IPS-20b (cell line): ENCODE results near the gene ADAMTS18.

Experiments used
- H3K27ac ChIP-seq: one replicate; pipeline ENCODE4 v1.5.1; 2013; ENCODE audit warnings: low read length
- H3K27me3 ChIP-seq: 2 replicates; pipeline ENCODE4 v1.6.1; 2013; ENCODE audit warnings: mild to moderate bottlenecking, low read length, inconsistent platforms; ENCODE audit not compliant: insufficient read depth
- H3K36me3 ChIP-seq: 2 replicates; pipeline ENCODE4 v1.6.1; 2013; ENCODE audit warnings: low read depth, mild to moderate bottlenecking, inconsistent platforms, low read length, moderate library complexity; ENCODE audit not compliant: insufficient read depth
- H3K4me1 ChIP-seq: 2 replicates; pipeline ENCODE4 v1.6.1; 2013; ENCODE audit warnings: mild to moderate bottlenecking, control low read depth, inconsistent platforms, low read length, moderate library complexity; ENCODE audit not compliant: insufficient read depth
- H3K4me3 ChIP-seq: 2 replicates; pipeline ENCODE4 v1.5.1; 2013; ENCODE audit warnings: mild to moderate bottlenecking, low read length, inconsistent platforms
- H3K9ac ChIP-seq: 2 replicates; pipeline ENCODE4 v1.6.1; 2013; ENCODE audit warnings: low read depth, mild to moderate bottlenecking, inconsistent platforms, low read length, moderate library complexity
- H3K9me3 ChIP-seq: 2 replicates; pipeline ENCODE4 v1.6.1; 2013; ENCODE audit warnings: mild to moderate bottlenecking, low read depth, low read length, inconsistent platforms; ENCODE audit not compliant: insufficient read depth

ADAMTS18 gene

DNA sequence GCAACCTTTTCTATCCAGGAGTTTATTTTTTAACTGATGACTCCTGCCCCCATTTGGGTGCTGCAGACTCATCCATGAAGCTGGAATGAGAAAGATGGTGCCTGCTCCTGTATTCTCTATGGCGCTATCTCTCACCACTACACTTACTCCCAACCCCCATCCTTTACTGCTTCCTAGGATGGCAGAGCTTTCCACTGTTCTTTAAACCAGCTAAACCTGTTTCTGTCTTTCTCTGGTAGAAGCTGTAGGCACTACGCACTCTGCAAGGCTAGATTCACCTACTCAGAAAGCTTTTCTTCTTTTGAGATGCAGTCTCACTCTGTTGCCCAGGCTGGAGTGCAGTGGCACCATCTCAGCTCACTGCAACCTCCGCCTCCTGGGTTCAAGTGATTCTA lies 47.0 kb downstream of the ADAMTS18 start:
- no peaks in the 10 kb centered on the region for H3K36me3 ChIP-seq
- H3K4me1 ChIP-seq = peaks cover 4% of the 10 kb centered on the region
- H3K9me3 ChIP-seq = no peaks in the 10 kb centered on the region
- H3K27ac ChIP-seq = no peak overlapping the region
- H3K9ac ChIP-seq = no peak overlapping the region
- no peaks in the 10 kb centered on the region for H3K27me3 ChIP-seq
- peak overlapping the region; percentile 27; the same call in 1 of the 2 replicates for H3K4me3 ChIP-seq

DNA sequence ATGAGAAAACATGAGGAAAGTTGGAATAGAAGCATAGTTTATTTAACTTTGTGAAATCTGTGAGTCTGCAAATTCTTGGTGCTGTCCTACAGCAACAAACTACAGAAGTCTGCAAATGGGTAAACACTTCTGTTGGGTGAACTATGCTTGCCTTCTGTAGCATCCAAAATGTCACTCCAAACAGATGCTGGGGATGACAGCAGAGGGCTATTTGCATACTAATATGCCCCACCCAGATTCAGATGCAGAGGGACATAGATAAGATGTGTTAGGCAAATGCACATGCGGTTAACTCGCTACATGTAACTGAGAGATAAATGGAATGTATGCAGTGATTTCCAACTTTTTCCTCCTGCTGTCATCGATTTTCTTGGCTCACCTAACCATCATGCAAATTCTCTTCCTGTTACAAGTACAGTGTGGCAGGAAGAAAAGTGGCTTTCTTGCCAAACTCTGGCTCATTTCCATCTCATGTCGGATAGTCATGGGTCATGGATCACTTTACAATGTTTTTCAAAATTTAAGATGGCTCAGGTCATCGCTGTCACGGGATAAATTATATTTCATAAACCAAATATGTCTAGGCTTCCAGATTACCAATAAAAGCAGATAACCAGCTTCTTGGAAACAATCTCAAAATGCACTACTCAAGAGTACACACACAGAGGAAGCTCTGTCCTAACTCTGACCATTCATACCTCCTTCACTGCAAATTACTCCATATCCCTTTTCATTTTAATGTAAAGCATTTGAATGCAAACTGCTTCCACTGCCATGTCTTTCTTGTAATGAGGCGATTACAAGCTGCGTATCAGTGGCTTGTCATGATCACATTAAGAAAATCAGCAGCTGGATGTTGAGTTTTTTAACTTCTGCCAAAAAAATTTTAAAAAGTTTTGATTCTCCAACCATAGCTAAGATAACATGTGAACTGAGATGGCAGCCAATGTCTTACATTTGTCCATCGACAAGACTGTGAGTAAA lies 47.7 kb downstream of the ADAMTS18 start:
- H3K36me3 ChIP-seq = no peaks in the 10 kb centered on the region
- no peak overlapping the region for H3K27ac ChIP-seq

DNA sequence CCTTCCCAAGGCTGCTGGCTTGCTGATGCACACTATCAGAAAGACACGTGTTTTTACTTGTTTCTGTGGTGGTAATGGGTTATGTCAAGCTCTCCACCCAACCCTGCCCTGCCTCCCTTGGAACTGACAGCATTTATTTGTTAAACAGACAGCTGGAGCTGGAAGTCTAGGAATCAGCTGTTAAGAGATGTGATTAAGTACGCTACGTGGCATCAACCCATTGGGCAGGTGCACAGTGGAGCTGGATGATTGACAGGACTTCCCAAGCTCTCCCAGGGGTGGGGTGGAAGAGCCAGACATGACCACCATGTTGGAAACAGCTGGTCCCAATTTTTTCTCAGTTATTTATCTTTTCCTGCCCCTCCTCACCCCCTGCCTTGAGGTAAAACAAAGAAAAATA lies 49.4 kb downstream of the ADAMTS18 start:
- H3K9ac ChIP-seq = no peak overlapping the region
- H3K4me3 ChIP-seq = no peak overlapping the region
- H3K9me3 ChIP-seq = no peaks in the 10 kb centered on the region
- H3K27ac ChIP-seq = no peak overlapping the region
- peaks cover 4% of the 10 kb centered on the region for H3K4me1 ChIP-seq
- H3K27me3 ChIP-seq = no peaks in the 10 kb centered on the region
- no peaks in the 10 kb centered on the region for H3K36me3 ChIP-seq

More for the DNA sequence above, 47.7 kb downstream of the ADAMTS18 start:
- peaks cover 4% of the 10 kb centered on the region for H3K4me1 ChIP-seq
- H3K4me3 ChIP-seq = peak overlapping the region; percentile 27; the same call in 1 of the 2 replicates
- no peaks in the 10 kb centered on the region for H3K27me3 ChIP-seq
- no peak overlapping the region for H3K9ac ChIP-seq
- H3K9me3 ChIP-seq = no peaks in the 10 kb centered on the region

DNA sequence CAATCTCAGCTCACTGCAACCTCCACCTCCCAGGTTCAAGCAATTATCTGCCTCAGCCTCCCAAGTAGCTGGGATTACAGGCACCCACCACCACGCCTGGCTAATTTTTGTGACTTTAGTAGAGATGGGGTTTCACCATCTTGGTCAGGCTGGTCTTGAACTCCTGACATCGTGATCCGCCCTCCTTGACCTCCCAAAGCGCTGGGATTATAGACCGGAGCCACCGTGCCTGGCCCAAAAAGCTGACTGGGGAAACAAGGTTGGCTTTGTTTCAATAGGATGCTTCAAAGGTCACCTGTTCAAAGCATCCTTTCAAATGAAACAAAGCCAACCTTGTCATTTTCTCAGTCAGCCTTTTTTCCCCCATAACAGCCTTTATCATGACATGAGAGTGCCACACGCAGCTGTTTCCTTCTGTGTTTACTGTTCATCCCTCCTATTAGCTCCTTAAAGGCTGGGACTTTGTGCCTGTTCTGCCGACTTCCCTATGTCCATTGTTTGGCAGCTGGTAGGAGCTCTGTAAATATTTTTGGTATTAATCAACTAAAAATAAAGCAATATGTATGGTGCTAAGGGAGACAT lies 51.1 kb downstream of the ADAMTS18 start:
- H3K4me3 ChIP-seq = no peak overlapping the region
- no peak overlapping the region for H3K27ac ChIP-seq
- no peak overlapping the region for H3K9ac ChIP-seq
- no peaks in the 10 kb centered on the region for H3K27me3 ChIP-seq
- H3K9me3 ChIP-seq = no peaks in the 10 kb centered on the region
- H3K4me1 ChIP-seq = peaks cover 4% of the 10 kb centered on the region
- H3K36me3 ChIP-seq = no peaks in the 10 kb centered on the region

DNA sequence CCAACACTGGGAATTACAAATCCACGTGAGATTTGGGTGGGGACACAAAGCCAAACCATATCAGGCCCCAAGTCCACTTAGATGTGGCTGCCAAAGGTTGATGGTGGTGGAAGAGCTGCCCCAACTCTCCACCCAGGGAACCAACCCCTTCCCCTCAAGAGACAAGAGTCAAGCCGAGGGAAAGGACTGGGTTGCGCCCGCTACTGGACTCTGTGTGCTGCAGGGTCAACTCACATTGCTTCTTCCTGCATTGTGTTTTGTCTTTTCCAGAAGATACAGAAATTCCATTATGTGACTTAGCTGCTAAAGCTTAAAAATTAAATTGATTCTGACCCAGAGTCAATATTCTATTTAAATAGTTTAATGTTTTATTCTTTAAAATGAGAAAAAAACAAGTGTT lies 58.5 kb downstream of the ADAMTS18 start:
- H3K36me3 ChIP-seq = no peaks in the 10 kb centered on the region
- H3K4me3 ChIP-seq = no peak overlapping the region
- H3K4me1 ChIP-seq = peaks cover 12% of the 10 kb centered on the region; the same call in 1 of the 2 replicates
- H3K27me3 ChIP-seq = no peaks in the 10 kb centered on the region
- no peak overlapping the region for H3K27ac ChIP-seq
- no peak overlapping the region for H3K9ac ChIP-seq
- no peaks in the 10 kb centered on the region for H3K9me3 ChIP-seq

DNA sequence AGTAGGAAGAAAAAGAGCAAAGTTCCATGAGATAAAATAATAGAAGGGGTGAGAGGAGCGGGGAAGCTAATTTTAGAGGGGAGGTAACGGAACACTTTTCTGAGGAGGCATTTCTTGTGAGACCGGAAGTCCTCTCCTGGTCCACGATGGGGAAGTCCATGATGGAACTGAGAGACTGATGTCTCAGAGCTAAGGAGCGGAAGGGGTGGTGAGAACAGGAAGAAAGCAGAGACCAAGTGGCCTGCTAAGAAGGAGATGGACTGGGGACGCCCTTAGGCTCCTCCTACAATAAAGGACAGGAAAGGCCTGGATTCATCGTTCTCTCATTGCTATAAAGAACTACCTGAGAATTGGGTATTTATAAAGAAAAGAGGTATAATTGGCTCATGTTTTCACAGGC lies 59.4 kb downstream of the ADAMTS18 start:
- H3K27ac ChIP-seq = no peak overlapping the region
- H3K4me3 ChIP-seq = no peak overlapping the region

DNA sequence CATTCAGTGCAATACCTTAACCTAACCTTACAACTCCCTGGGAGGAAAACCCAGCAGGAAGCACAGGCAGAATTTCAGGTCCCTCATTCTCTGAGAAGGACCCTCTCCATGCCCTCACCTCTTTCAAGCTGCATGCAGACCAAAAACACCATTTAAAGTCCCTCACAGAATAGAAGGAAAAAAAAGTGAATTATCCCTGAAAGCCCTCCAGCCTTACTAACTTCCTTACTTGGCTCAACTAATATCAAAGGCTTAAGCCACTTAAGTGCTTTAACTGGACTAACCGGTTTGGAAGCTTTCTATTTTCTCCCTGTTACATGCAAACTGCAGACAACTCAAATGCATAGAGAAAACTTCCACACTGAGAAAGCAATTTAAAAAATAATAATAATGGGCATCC lies 60.5 kb downstream of the ADAMTS18 start:
- H3K9me3 ChIP-seq = no peaks in the 10 kb centered on the region
- peaks cover 12% of the 10 kb centered on the region; the same call in 1 of the 2 replicates for H3K4me1 ChIP-seq
- no peaks in the 10 kb centered on the region for H3K36me3 ChIP-seq
- H3K27me3 ChIP-seq = no peaks in the 10 kb centered on the region
- no peak overlapping the region for H3K9ac ChIP-seq
- no peak overlapping the region for H3K27ac ChIP-seq
- no peak overlapping the region for H3K4me3 ChIP-seq

More for the DNA sequence above, 59.4 kb downstream of the ADAMTS18 start:
- H3K9me3 ChIP-seq = no peaks in the 10 kb centered on the region
- no peak overlapping the region for H3K9ac ChIP-seq
- H3K36me3 ChIP-seq = no peaks in the 10 kb centered on the region
- H3K27me3 ChIP-seq = no peaks in the 10 kb centered on the region
- H3K4me1 ChIP-seq = peaks cover 12% of the 10 kb centered on the region; the same call in 1 of the 2 replicates

DNA sequence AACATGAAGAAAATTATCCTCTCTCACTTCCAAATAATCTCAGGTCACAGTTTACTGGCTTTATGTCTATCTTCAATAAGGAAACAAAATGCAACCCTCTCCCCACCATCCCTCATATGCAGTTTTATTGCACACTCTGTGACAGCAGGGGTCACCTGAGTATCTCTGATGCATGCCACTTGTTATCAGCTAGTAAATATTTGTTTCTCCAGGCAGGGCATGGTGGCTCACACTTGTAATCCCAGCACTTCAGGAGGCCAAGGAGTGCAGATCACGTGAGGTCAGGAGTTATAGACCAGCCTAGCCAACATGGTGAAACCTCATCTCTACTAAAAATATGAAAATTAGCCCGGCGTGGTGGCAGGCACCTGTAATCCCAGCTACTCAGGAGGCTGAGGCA lies 61.1 kb downstream of the ADAMTS18 start:
- Histone ChIP-seq H3K4me3 (no peak overlapping the region), H3K9ac (no peak overlapping the region), H3K27me3 (no peaks in the 10 kb centered on the region), H3K4me1 (peaks cover 12% of the 10 kb centered on the region; the same call in 1 of the 2 replicates), H3K9me3 (no peaks in the 10 kb centered on the region), H3K27ac (no peak overlapping the region), H3K36me3 (no peaks in the 10 kb centered on the region)

DNA sequence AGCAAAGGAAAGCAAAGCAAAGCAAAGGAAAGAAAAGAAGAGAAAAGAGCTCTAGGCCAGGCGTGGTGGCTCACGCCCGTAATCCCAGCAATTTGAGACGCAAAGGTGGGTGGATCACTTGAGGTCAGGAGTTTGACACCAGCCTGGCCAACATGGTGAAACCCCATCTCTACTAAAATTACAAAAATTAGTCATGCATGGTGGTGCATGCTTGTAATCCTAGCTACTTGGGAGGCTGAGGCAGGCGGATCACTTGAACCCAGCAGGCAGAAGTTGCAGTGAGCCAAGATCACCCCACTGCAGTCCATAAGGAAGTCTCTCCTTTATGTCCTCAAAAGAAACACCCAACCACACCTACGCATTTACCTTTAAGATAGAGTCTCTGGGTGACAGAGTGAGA lies 70.1 kb downstream of the ADAMTS18 start:
- Histone ChIP-seq H3K9me3 (no peaks in the 10 kb centered on the region), H3K27me3 (no peaks in the 10 kb centered on the region), H3K27ac (no peak overlapping the region), H3K36me3 (no peaks in the 10 kb centered on the region), H3K9ac (no peak overlapping the region), H3K4me3 (no peak overlapping the region), H3K4me1 (no peaks in the 10 kb centered on the region)

DNA sequence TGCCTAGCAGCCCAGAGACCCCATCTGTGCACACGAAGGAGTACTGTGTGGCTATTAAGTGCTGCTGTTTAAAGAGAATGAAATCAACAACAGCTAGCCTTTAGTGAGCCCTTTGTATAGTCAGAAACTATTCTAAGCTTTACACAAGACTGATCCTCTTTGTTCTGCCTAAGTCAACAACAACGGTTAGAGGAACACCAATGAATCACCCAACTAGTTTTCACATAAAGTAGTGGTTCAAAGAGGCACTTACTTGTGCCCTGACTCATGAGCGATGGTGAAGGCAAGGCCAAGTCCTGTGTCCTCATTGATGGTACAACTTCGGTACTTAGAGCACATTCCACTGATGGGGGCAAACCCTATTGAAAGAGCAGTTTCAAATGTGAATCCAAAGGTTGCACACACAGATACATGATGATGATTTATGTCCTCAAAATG lies 75.8 kb downstream of the ADAMTS18 start:
- Histone ChIP-seq H3K9ac (no peak overlapping the region), H3K27ac (no peak overlapping the region), H3K4me3 (no peak overlapping the region), H3K36me3 (no peaks in the 10 kb centered on the region), H3K9me3 (no peaks in the 10 kb centered on the region), H3K27me3 (no peaks in the 10 kb centered on the region), H3K4me1 (no peaks in the 10 kb centered on the region)

DNA sequence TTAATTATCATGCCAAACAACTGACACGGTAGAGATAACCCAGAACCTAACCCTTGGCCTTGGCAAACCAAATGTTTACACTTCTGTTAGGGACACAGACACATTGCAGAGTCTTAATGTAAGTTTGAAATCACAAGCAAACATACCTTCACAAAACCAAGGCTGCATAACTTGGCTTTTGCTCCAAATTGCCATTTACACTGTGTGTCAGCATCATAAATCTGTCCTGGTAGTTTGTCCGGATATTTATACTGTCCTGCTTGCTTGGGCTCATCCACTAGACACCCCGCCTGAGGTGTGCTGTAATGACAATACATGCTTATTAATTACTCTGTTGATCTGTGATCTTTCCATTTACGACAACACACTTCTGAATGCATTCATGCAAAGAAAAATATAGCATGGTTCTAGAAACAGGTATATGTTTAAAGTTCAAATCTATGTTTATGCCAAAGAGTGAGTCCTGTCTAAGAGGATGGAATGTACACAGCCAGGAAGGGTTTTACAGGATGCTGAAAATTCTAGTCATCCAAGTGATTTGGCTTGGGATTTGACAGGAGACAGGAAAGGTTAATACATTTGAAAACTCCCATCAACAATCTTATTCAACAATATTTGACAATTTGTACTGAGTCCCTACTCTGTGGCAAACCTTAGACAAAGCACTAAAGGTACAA lies 81.1 kb downstream of the ADAMTS18 start:
- Histone ChIP-seq H3K9ac (no peak overlapping the region), H3K27me3 (no peaks in the 10 kb centered on the region), H3K27ac (no peak overlapping the region), H3K9me3 (no peaks in the 10 kb centered on the region), H3K4me1 (no peaks in the 10 kb centered on the region), H3K36me3 (no peaks in the 10 kb centered on the region), H3K4me3 (no peak overlapping the region)
